ENCODE results near the gene MAGEA12.
"Not testable (repeated sequence)": the region's sequence is repeated elsewhere in the genome, so short reads cannot be mapped to it uniquely, and the experiment has no call there.

MAGEA12 gene, protein sequence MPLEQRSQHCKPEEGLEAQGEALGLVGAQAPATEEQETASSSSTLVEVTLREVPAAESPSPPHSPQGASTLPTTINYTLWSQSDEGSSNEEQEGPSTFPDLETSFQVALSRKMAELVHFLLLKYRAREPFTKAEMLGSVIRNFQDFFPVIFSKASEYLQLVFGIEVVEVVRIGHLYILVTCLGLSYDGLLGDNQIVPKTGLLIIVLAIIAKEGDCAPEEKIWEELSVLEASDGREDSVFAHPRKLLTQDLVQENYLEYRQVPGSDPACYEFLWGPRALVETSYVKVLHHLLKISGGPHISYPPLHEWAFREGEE

DNA sequence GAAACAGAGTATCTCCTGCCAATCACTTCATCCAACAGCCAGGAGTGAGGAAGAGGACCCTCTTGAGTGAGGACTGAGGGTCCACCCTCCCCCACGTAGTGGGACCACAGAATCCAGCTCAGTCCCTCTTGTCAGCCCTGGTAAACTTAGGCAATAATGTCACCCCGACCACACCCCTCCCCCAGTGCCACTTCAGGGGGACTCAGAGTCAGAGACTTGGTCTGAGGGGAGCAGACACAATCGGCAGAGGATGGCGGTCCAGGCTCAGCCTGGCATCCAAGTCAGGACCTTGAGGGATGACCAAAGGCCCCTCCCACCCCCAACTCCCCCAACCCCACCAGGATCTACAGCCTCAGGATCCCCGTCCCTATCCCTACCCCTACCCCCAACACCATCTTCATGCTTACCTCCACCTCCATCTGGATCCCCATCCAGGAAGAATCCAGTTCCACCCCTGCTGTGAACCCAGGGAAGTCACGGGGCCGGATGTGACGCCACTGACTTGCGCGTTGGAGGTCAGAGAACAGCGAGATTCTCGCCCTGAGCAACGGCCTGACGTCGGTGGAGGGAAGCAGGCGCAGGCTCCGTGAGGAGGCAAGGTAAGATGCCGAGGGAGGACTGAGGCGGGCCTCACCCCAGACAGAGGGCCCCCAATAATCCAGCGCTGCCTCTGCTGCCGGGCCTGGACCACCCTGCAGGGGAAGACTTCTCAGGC, at the start of gene MAGEA12, which contains the start of gene CSAG1:
MAGEA12 (plus strand) TSS at position 497 of the 715 bp plus-strand sequence. CDS start 2,405 bp downstream, outside the sequence.
CSAG1 (minus strand) TSS at position 461 of the 715 bp plus-strand sequence. CDS start 1,261 bp downstream, outside the sequence.
- H2AFZ ChIP-seq (ENCODE audit: low read depth, low read length): no peak within 1 kb of the TSS
- ATAC-seq (ENCODE audit: insufficient read depth, low read depth): no peak
- no peak within 1 kb of the TSS for H3K4me3 ChIP-seq (ENCODE audit: low read depth in 1 of 2, low read length in 2 of 2)
- TF ChIP-seq CTCF (IDR thresholded peaks at IDR 0.05; ENCODE audit: borderline replicate concordance, extremely low read depth, low read length, poor library complexity, severe bottlenecking): no peak
- no peak for TF ChIP-seq EZH2 (IDR thresholded peaks at IDR 0.05; ENCODE audit: borderline replicate concordance, low read depth, low read length, severe bottlenecking)
- no peak within 1 kb of the TSS for H3K9ac ChIP-seq (ENCODE audit: low read depth, low read length)
- no peaks in the 10 kb centered on the region for H3K79me2 ChIP-seq (ENCODE audit: insufficient read depth, low read length)
- H4K20me1 ChIP-seq (ENCODE audit: insufficient read depth, low read length): no peaks in the 10 kb centered on the region
- no peak within 1 kb of the TSS for H3K4me2 ChIP-seq (ENCODE audit: insufficient read depth, low read length)
- no peak for DNase-seq
- H3K9me3 ChIP-seq (ENCODE audit: insufficient read depth, low read length, severe bottlenecking): no peaks in the 10 kb centered on the region
- no peaks in the 10 kb centered on the region for H3K27me3 ChIP-seq (ENCODE audit: insufficient read depth, low read length, poor library complexity)
- H3K27ac ChIP-seq (ENCODE audit: low read length): no peak within 1 kb of the TSS
- H3K4me1 ChIP-seq (ENCODE audit: insufficient read depth, low read length): no peaks in the 10 kb centered on the region
- no peaks in the 10 kb centered on the region for H3K36me3 ChIP-seq (ENCODE audit: insufficient read depth, low read length)

DNA sequence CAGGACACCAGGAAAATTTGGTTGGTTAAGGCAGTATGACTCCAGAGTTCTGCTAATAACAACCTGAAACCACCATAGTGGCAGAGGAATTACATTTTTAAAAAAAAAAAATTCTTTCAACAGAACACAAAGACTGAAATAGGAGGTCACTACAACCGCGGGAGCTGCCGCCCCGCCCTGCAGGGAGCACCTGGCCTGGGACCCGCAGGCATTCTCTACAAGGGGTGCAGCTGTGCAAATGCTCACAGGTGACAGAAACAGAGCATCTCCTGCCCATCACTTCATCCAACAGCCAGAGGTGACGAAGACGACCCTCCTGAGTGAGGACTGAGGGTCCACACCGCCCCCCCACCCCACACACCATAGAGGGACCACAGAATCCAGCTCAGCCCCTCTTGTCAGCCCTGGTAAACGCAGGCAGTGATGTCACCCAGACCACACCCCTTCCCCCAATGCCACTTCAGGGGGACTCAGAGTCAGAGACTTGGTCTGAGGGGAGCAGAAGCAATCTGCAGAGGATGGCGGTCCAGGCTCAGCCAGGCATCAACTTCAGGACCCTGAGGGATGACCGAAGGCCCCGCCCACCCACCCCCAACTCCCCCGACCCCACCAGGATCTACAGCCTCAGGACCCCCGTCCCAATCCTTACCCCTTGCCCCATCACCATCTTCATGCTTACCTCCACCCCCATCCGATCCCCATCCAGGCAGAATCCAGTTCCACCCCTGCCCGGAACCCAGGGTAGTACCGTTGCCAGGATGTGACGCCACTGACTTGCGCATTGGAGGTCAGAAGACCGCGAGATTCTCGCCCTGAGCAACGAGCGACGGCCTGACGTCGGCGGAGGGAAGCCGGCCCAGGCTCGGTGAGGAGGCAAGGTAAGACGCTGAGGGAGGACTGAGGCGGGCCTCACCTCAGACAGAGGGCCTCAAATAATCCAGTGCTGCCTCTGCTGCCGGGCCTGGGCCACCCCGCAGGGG, 35.3 kb upstream of the MAGEA12 start, which contains the start of gene MAGEA3:
MAGEA3 (plus strand) TSS at position 843 of the 980 bp plus-strand sequence. CDS start 2,039 bp downstream, outside the sequence.
- not testable (repeated sequence) for ATAC-seq (ENCODE audit: insufficient read depth, low read depth); H3K79me2 ChIP-seq (ENCODE audit: insufficient read depth, low read length); H3K4me3 ChIP-seq (ENCODE audit: low read depth in 1 of 2, low read length in 2 of 2); H3K4me2 ChIP-seq (ENCODE audit: insufficient read depth, low read length); H3K36me3 ChIP-seq (ENCODE audit: insufficient read depth, low read length); H2AFZ ChIP-seq (ENCODE audit: low read depth, low read length); H3K9me3 ChIP-seq (ENCODE audit: insufficient read depth, low read length, severe bottlenecking); DNase-seq; H3K27ac ChIP-seq (ENCODE audit: low read length); H3K9ac ChIP-seq (ENCODE audit: low read depth, low read length); H3K27me3 ChIP-seq (ENCODE audit: insufficient read depth, low read length, poor library complexity); H4K20me1 ChIP-seq (ENCODE audit: insufficient read depth, low read length); H3K4me1 ChIP-seq (ENCODE audit: insufficient read depth, low read length)

DNA sequence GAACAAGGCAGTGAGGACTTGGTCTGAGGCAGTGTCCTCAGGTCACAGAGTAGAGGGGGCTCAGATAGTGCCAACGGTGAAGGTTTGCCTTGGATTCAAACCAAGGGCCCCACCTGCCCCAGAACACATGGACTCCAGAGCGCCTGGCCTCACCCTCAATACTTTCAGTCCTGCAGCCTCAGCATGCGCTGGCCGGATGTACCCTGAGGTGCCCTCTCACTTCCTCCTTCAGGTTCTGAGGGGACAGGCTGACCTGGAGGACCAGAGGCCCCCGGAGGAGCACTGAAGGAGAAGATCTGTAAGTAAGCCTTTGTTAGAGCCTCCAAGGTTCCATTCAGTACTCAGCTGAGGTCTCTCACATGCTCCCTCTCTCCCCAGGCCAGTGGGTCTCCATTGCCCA, 33.2 kb upstream of the MAGEA12 start:
- not testable (repeated sequence) for H3K9ac ChIP-seq (ENCODE audit: low read depth, low read length); DNase-seq; H3K79me2 ChIP-seq (ENCODE audit: insufficient read depth, low read length); H2AFZ ChIP-seq (ENCODE audit: low read depth, low read length); H3K4me2 ChIP-seq (ENCODE audit: insufficient read depth, low read length); H3K4me1 ChIP-seq (ENCODE audit: insufficient read depth, low read length); H4K20me1 ChIP-seq (ENCODE audit: insufficient read depth, low read length); ATAC-seq (ENCODE audit: insufficient read depth, low read depth); H3K27ac ChIP-seq (ENCODE audit: low read length); H3K9me3 ChIP-seq (ENCODE audit: insufficient read depth, low read length, severe bottlenecking); H3K27me3 ChIP-seq (ENCODE audit: insufficient read depth, low read length, poor library complexity); H3K36me3 ChIP-seq (ENCODE audit: insufficient read depth, low read length); H3K4me3 ChIP-seq (ENCODE audit: low read depth in 1 of 2, low read length in 2 of 2)

GRCh38 chrX:152706500-152706899, 27.1 kb upstream of the MAGEA12 start:
- not testable (repeated sequence) for H3K4me2 ChIP-seq (ENCODE audit: insufficient read depth, low read length); H3K4me3 ChIP-seq (ENCODE audit: low read depth in 1 of 2, low read length in 2 of 2); H3K27me3 ChIP-seq (ENCODE audit: insufficient read depth, low read length, poor library complexity); DNase-seq; H3K9me3 ChIP-seq (ENCODE audit: insufficient read depth, low read length, severe bottlenecking); H3K36me3 ChIP-seq (ENCODE audit: insufficient read depth, low read length); H3K79me2 ChIP-seq (ENCODE audit: insufficient read depth, low read length); H4K20me1 ChIP-seq (ENCODE audit: insufficient read depth, low read length); H3K4me1 ChIP-seq (ENCODE audit: insufficient read depth, low read length); H3K9ac ChIP-seq (ENCODE audit: low read depth, low read length); ATAC-seq (ENCODE audit: insufficient read depth, low read depth); H2AFZ ChIP-seq (ENCODE audit: low read depth, low read length); H3K27ac ChIP-seq (ENCODE audit: low read length)

GRCh38 chrX:152709173-152709572, 24.4 kb upstream of the MAGEA12 start, which contains the start of gene CSAG2:
Gene CSAG2, minus strand, starts transcription at chrX:152709273. Its CDS starts 161 bp downstream, at chrX:152709112.
- not testable (repeated sequence) for H3K36me3 ChIP-seq (ENCODE audit: insufficient read depth, low read length); H3K27ac ChIP-seq (ENCODE audit: low read length); H3K4me2 ChIP-seq (ENCODE audit: insufficient read depth, low read length); H3K27me3 ChIP-seq (ENCODE audit: insufficient read depth, low read length, poor library complexity); H4K20me1 ChIP-seq (ENCODE audit: insufficient read depth, low read length); H3K4me1 ChIP-seq (ENCODE audit: insufficient read depth, low read length); ATAC-seq (ENCODE audit: insufficient read depth, low read depth); H3K4me3 ChIP-seq (ENCODE audit: low read depth in 1 of 2, low read length in 2 of 2); H3K9me3 ChIP-seq (ENCODE audit: insufficient read depth, low read length, severe bottlenecking); DNase-seq; H3K79me2 ChIP-seq (ENCODE audit: insufficient read depth, low read length); H2AFZ ChIP-seq (ENCODE audit: low read depth, low read length); H3K9ac ChIP-seq (ENCODE audit: low read depth, low read length)

DNA sequence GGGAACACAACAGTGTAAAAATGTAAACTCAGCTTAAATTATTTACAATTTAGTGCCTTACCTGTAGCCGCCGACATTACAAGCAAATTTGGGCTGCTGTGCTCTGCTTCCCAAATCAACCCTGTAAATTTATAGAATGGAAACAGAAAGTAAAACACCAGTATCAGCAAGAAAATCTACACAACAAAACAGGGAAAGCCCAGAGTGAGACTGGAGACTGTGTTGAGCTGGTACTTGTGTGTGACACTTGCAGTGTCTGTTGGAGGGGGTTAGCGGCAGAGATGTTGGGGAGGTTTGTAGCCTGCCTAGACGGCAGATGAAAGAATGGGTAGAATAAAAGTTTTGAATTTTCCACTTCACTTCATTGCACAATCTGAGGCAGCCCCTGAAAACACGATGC, 20.4 kb upstream of the MAGEA12 start:
- not testable (repeated sequence) for ATAC-seq (ENCODE audit: insufficient read depth, low read depth)

More for the DNA sequence above, 20.4 kb upstream of the MAGEA12 start:
- H3K4me2 ChIP-seq (ENCODE audit: insufficient read depth, low read length); H3K36me3 ChIP-seq (ENCODE audit: insufficient read depth, low read length); H4K20me1 ChIP-seq (ENCODE audit: insufficient read depth, low read length); DNase-seq; H2AFZ ChIP-seq (ENCODE audit: low read depth, low read length); H3K27ac ChIP-seq (ENCODE audit: low read length); H3K27me3 ChIP-seq (ENCODE audit: insufficient read depth, low read length, poor library complexity); H3K9ac ChIP-seq (ENCODE audit: low read depth, low read length); H3K9me3 ChIP-seq (ENCODE audit: insufficient read depth, low read length, severe bottlenecking); H3K4me1 ChIP-seq (ENCODE audit: insufficient read depth, low read length); H3K4me3 ChIP-seq (ENCODE audit: low read depth in 1 of 2, low read length in 2 of 2); H3K79me2 ChIP-seq (ENCODE audit: insufficient read depth, low read length): not testable (repeated sequence)
